Stimulated activated effector memory CD8-positive, alpha-beta T cell treated with anti-CD3 and anti-CD28 coated beads, Interleukin-12 subunit alpha, Interleukin-12 subunit beta, amount 100 ng/mL, for 72 hours (primary cell): Measurements from ENCODE around the gene EMC6.

Source experiments
- ATAC-seq: fragments of 150-1000 bp; cut with Tn5 transposase; 2 replicates; pipeline ENCODE4 v1.10.0; 2021
- DNase-seq, 2 donors: peaks; one replicate each; pipeline ENCODE4 v3.0.0; 2021 to 2022; ENCODE audit warnings: low spot score in 2 of 2
- H3K27ac Mint-ChIP-seq: one replicate; pipeline ENCODE4 v1.8.0; 2022; ENCODE audit warnings: mild to moderate bottlenecking, mixed read lengths
- H3K36me3 Mint-ChIP-seq: one replicate; pipeline ENCODE4 v1.8.0; 2022; ENCODE audit warnings: mild to moderate bottlenecking, mixed read lengths
- H3K4me1 Mint-ChIP-seq: one replicate; pipeline ENCODE4 v1.8.0; 2022; ENCODE audit warnings: mixed read lengths
- H3K4me3 Mint-ChIP-seq: one replicate; pipeline ENCODE4 v1.8.0; 2022; ENCODE audit warnings: mild to moderate bottlenecking, mixed read lengths
- H3K9me3 Mint-ChIP-seq: one replicate; pipeline ENCODE4 v1.8.0; 2022; ENCODE audit warnings: mixed read lengths

The EMC6 gene

GRCh38 chr17:3663102-3664011 is 5.3 kb upstream of the EMC6 start:
- Mint-ChIP-seq H3K36me3 (peaks cover 20% of the 10 kb centered on the region), H3K4me3 (no peak overlapping the region), H3K9me3 (no peaks in the 10 kb centered on the region), H3K4me1 (peaks cover 22% of the 10 kb centered on the region), H3K27ac (no peak overlapping the region)
- no peak for DNase-seq
- no peak for ATAC-seq

- Mint-ChIP-seq H3K9me3 (no peaks in the 10 kb centered on the region), H3K4me1 (peaks cover 29% of the 10 kb centered on the region), H3K36me3 (peaks cover 44% of the 10 kb centered on the region), H3K4me3 (peak overlapping the region; percentile 93), H3K27ac (peak overlapping the region; percentile 3)
- ATAC-seq (no peak), DNase-seq (no peak)
Measured at GRCh38 chr17:3665834-3666233, 2.8 kb upstream of the EMC6 start.

- peak overlapping the region; percentile 3 for H3K27ac Mint-ChIP-seq
- peaks cover 29% of the 10 kb centered on the region for H3K4me1 Mint-ChIP-seq
- no peaks in the 10 kb centered on the region for H3K9me3 Mint-ChIP-seq
- DNase-seq (no peak), ATAC-seq (no peak)
- peak overlapping the region; percentile 93 for H3K4me3 Mint-ChIP-seq
- peaks cover 51% of the 10 kb centered on the region for H3K36me3 Mint-ChIP-seq
Measured at GRCh38 chr17:3666516-3666915, 2.1 kb upstream of the EMC6 start.

GRCh38 chr17:3667366-3668278 is 990 bp upstream of the EMC6 start:
- no peak for DNase-seq
- H3K36me3 Mint-ChIP-seq = peaks cover 60% of the 10 kb centered on the region
- H3K27ac Mint-ChIP-seq = peak overlapping the region; percentile 95
- H3K9me3 Mint-ChIP-seq = no peaks in the 10 kb centered on the region
- peak overlapping the region; percentile 93 for H3K4me3 Mint-ChIP-seq
- peak; percentile 1 for ATAC-seq
- peaks cover 29% of the 10 kb centered on the region for H3K4me1 Mint-ChIP-seq

GRCh38 chr17:3669085-3669347 is 404 bp downstream of the EMC6 start:
- peak overlapping the region; percentile 93 for H3K4me3 Mint-ChIP-seq
- peak overlapping the region; percentile 95 for H3K27ac Mint-ChIP-seq
- H3K4me1 Mint-ChIP-seq = peaks cover 29% of the 10 kb centered on the region
- H3K9me3 Mint-ChIP-seq = no peaks in the 10 kb centered on the region
- ATAC-seq (no peak), DNase-seq (no peak)
- peaks cover 67% of the 10 kb centered on the region for H3K36me3 Mint-ChIP-seq

- Mint-ChIP-seq H3K36me3 (peaks cover 62% of the 10 kb centered on the region), H3K27ac (peak overlapping the region; percentile 95), H3K4me1 (peaks cover 29% of the 10 kb centered on the region), H3K9me3 (no peaks in the 10 kb centered on the region), H3K4me3 (peak overlapping the region; percentile 93)
- no peak for ATAC-seq
- no peak for DNase-seq
Measured at GRCh38 chr17:3669548-3669947, 936 bp downstream of the EMC6 start.

GRCh38 chr17:3672571-3672970 is 4.0 kb downstream of the EMC6 start:
- peak overlapping the region; percentile 58 for H3K27ac Mint-ChIP-seq
- no peak overlapping the region for H3K4me3 Mint-ChIP-seq
- peaks cover 56% of the 10 kb centered on the region for H3K36me3 Mint-ChIP-seq
- peaks cover 10% of the 10 kb centered on the region for H3K4me1 Mint-ChIP-seq
- no peaks in the 10 kb centered on the region for H3K9me3 Mint-ChIP-seq
- no peak for DNase-seq
- no peak for ATAC-seq

- H3K27ac Mint-ChIP-seq = peak overlapping the region; percentile 27
- no peaks in the 10 kb centered on the region for H3K4me1 Mint-ChIP-seq
- no peak overlapping the region for H3K4me3 Mint-ChIP-seq
- DNase-seq = no peak
- H3K9me3 Mint-ChIP-seq = no peaks in the 10 kb centered on the region
- no peak for ATAC-seq
- H3K36me3 Mint-ChIP-seq = peaks cover 39% of the 10 kb centered on the region
Measured at GRCh38 chr17:3675886-3676285, 7.3 kb downstream of the EMC6 start.

GRCh38 chr17:3678095-3678820 is 9.6 kb downstream of the EMC6 start:
- H3K36me3 Mint-ChIP-seq = peaks cover 34% of the 10 kb centered on the region
- DNase-seq (no peak), ATAC-seq (no peak)
- no peak overlapping the region for H3K4me3 Mint-ChIP-seq
- H3K27ac Mint-ChIP-seq = no peak overlapping the region
- peaks cover 17% of the 10 kb centered on the region for H3K4me1 Mint-ChIP-seq
- H3K9me3 Mint-ChIP-seq = no peaks in the 10 kb centered on the region

- no peaks in the 10 kb centered on the region for H3K9me3 Mint-ChIP-seq
- H3K4me3 Mint-ChIP-seq = no peak overlapping the region
- ATAC-seq (no peak), DNase-seq (no peak)
- H3K4me1 Mint-ChIP-seq = peaks cover 19% of the 10 kb centered on the region
- peaks cover 40% of the 10 kb centered on the region for H3K36me3 Mint-ChIP-seq
- no peak overlapping the region for H3K27ac Mint-ChIP-seq
Measured at GRCh38 chr17:3678821-3679530, 10.4 kb downstream of the EMC6 start.

GRCh38 chr17:3679531-3680126 is 11.0 kb downstream of the EMC6 start:
- Mint-ChIP-seq H3K4me1 (peaks cover 19% of the 10 kb centered on the region), H3K27ac (no peak overlapping the region), H3K9me3 (no peaks in the 10 kb centered on the region), H3K4me3 (no peak overlapping the region), H3K36me3 (peaks cover 47% of the 10 kb centered on the region)
- no peak for DNase-seq
- no peak for ATAC-seq

- peaks cover 19% of the 10 kb centered on the region for H3K4me1 Mint-ChIP-seq
Measured at GRCh38 chr17:3681057-3681456, 12.4 kb downstream of the EMC6 start.

GRCh38 chr17:3681565-3681964 is 13.0 kb downstream of the EMC6 start:
- peaks cover 53% of the 10 kb centered on the region for H3K36me3 Mint-ChIP-seq
- H3K9me3 Mint-ChIP-seq = no peaks in the 10 kb centered on the region
- no peak for ATAC-seq
- H3K4me3 Mint-ChIP-seq = no peak overlapping the region
- H3K4me1 Mint-ChIP-seq = peaks cover 19% of the 10 kb centered on the region
- DNase-seq = no peak
- peak overlapping the region; percentile 40 for H3K27ac Mint-ChIP-seq

More at GRCh38 chr17:3681057-3681456, 12.4 kb downstream of the EMC6 start:
- ATAC-seq (no peak), DNase-seq (no peak)
- H3K36me3 Mint-ChIP-seq = peaks cover 53% of the 10 kb centered on the region
- no peak overlapping the region for H3K4me3 Mint-ChIP-seq
- no peaks in the 10 kb centered on the region for H3K9me3 Mint-ChIP-seq
- H3K27ac Mint-ChIP-seq = peak overlapping the region; percentile 40

GRCh38 chr17:3682033-3682432 is 13.4 kb downstream of the EMC6 start:
- Mint-ChIP-seq H3K4me3 (no peak overlapping the region), H3K36me3 (peaks cover 53% of the 10 kb centered on the region), H3K4me1 (peaks cover 19% of the 10 kb centered on the region), H3K9me3 (no peaks in the 10 kb centered on the region), H3K27ac (peak overlapping the region; percentile 40)
- ATAC-seq (no peak), DNase-seq (no peak)
